Caki2 (cell line): ENCODE results near the gene OSBPL5. TPM values are rescaled to one million over a fixed set of nuclear protein-coding genes. Genes with fewer than 3 reads are reported as not detected.

Source experiments
- DNase-seq: peaks from one replicate; pipeline ENCODE4 v3.0.0-alpha.2; 2015; ENCODE audit warnings: low read depth
- in situ Hi-C: cut with HindIII; loops from 2 replicates; pipeline ENCODE4 v1.10.0; 2016; ENCODE audit warnings: low sequenced_read_pairs, low pct_unique_long_range_greater_than_20kb, mixed read lengths
- total RNA-seq: library from RNA; depleted of rRNA; stranded (reverse); fragments of >200 nt; shearing (Covaris generic); gene quantifications from 2 replicates; pipeline ENCODE4 v1.2.3, GENCODE V29; 2014; ENCODE audit warnings: low replicate concordance; rRNA removed

The OSBPL5 gene
- total RNA-seq, 1 experiment from 2014 or later = 11.2 TPM

- DNase-seq = no peak
- in situ Hi-C loops = no loop called here
Measured at GRCh38 chr11:3042496-3043314, 122.4 kb downstream of the OSBPL5 start.

DNA sequence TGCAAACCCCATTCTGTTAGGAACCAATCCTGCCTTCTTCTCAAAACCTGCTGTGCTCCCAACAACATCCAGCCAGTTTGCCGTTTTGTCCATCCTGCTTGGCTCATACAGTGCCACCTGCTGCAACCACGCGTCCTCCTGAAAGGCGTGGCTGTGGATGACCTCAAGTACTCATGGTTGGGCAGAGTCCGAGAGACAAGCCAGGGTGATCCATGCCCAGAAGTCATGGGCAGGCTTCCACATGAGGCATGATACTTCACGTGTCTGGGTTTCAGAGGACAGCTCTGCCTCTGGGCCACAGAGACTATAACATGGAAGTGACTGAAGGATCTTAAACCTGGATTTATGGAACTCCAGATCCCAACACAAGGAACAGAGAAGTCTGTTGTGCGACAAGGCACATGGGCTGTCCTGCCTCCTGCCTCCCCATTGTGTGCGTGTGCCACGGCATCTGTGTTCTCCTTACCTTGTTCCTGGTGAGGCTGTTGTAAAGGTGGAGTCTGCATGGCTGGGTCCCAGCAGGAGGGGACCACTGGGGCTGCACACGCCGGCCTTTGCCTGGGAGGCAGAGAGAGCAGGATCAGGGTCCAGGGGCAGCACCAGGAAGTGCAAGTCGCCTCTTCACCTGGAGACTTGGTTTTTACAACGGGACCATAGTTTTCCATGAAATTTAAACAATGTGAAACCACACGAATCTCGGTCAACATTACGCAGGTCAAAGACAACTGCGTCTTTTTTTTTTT, 123.2 kb downstream of the OSBPL5 start:
- no peak for DNase-seq
- in situ Hi-C loops = no loop called here

DNA sequence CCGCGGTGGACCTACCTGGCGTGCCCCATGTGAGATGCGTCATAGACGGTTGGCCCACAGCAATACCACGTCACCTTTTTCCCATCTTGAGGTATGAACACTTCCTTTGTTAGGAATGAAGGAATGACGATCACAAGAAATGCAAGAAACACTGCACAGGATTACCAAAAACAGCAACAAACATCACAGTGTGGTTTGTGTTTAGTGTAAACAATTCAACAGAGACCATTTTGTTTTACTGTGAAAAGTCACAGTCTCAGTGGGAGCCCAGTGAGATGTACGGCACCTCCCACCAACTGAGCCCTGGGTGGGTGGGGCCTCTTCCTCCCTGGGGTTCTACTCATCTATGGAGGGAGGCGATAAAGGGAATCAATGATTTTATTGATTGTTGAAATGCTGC, 124.2 kb downstream of the OSBPL5 start:
- no peak for DNase-seq
- in situ Hi-C loops = no loop called here

DNA sequence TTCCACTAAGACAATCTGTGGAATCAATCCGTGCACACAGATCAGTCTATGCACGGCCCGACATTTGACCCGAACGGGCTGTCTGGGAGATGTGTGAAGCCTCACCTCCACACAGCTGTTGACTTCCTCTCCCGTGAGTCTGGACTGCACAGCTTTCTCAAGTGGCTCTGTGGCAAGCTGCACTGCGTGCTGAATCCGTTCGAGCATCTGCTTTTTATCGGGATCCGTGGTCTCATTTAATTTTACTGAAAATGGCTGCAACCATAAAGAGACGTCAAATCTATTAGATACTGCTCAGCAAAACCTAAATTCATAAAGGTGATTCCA, 127.2 kb downstream of the OSBPL5 start:
- no peak for DNase-seq
- in situ Hi-C loops = no loop called here

Other genes with a start within 250 kb of the OSBPL5 start
- 21.8 and 27.2 TPM in 2 replicates for gene PHLDA2, start 235.9 kb downstream of the OSBPL5 start, total RNA-seq
- 193 and 202 TPM in 2 replicates for gene NAP1L4, start 173.0 kb downstream of the OSBPL5 start, total RNA-seq
- 18.8 and 19.9 TPM in 2 replicates for gene CARS1, start 107.9 kb downstream of the OSBPL5 start, total RNA-seq
- gene MRGPRG, start 53.5 kb upstream of the OSBPL5 start, total RNA-seq = not detected in 2 replicates
- gene MRGPRE, start 67.1 kb upstream of the OSBPL5 start, total RNA-seq = not detected in 2 replicates
- gene ZNF195, start 213.8 kb upstream of the OSBPL5 start, total RNA-seq = 22.4 and 31.5 TPM in 2 replicates